GM19025 (cell line): ENCODE data around the gene TBC1D14.

Experiments used
- ATAC-seq: cut with Tn5 transposase; IDR thresholded peaks from one replicate; pipeline ENCODE4 v1.9.1; 2021; ENCODE audit warnings: mild to moderate bottlenecking, low read depth, moderate library complexity; ENCODE audit not compliant: unreplicated experiment

Gene TBC1D14

GRCh38 chr4:6944301-6945051 is 34.9 kb downstream of the TBC1D14 start:
- no peak for ATAC-seq

GRCh38 chr4:6945052-6945409 is 35.4 kb downstream of the TBC1D14 start:
- ATAC-seq, result no peak

DNA sequence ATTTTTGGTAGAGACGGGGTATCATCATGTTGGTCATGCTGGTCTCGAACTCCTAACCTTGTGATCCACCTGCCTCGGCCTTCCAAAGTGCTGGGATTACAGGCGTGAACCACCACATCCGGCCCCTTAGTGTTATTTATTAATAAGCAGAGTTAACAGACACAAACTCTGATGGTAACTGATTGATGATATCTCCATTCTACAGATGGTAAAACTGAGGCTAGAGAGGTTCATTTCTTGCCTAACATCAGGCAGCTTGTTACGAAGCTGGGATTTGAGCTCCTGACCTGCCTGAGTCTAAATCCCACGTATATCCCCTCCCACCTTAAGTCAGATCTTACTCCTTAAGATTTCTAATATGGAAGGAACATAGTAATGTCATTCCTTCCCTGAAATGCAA is 36.9 kb downstream of the TBC1D14 start:
- no peak for ATAC-seq

GRCh38 chr4:6948134-6948460 is 38.5 kb downstream of the TBC1D14 start:
- no peak for ATAC-seq

- no peak for ATAC-seq
Measured at GRCh38 chr4:6951880-6952381, 42.3 kb downstream of the TBC1D14 start.

DNA sequence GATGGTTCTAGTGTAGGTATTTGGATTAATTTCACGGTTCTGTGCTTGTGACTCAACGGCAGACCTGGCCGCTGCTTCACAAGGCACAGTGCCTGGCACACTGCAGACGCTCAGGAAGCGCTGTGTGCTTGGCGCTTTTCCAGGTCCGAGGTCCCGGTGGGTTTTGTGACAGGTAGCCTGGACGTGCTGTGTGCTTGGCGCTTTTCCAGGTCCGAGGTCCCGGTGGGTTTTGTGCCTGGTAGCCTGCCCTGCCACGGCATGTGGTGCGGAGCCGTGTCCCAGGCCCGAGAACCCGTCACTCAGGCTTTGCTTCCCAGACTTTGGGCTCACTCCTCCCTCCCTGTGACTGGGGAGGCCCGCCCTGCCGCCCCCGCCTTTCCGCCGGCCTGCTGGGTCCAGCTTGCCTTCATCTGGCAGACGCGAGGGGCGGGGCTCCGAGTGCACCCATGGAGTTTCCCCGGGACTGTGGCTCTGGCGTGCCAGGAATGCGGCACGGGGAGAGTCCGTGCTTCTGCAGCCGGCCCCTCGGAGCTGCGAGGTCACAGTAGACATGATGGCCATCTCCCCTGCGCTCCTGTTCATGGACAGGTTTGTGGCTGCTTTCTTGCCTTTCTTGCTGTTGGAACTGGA is 44.2 kb downstream of the TBC1D14 start:
- no peak for ATAC-seq

DNA sequence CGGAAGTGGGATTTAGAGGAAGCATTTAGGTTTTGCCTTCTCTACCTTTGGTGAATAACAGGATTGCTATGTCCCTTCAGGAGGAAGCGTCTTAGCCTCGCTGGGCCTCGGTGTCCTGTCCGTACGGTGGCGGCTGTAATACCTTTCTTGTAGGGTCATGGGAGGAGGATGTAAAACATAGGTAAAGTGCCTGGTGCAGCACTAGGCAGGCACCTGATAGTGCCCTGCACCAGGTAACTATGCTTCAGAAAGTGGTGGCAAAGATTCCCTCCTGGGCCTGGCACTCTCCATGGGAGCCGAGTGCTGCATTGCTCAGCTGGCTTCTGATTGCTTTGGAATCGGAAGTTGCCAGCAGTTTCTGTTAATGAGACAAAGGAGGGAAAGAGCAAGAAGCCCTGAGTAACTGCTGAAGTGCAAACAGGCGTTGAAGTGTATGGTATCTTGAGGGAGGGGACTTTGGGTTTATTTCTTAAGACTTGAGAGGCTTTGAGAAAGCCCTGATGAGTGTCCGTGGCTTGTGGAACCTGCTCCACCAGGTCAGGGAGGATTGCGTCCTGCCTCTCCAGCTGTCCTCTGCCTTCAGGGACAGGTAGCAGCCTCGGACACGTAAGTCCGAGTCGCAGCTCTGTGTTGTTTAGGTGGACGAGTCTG is 45.8 kb downstream of the TBC1D14 start:
- no peak for ATAC-seq

GRCh38 chr4:6956087-6956433 is 46.4 kb downstream of the TBC1D14 start:
- ATAC-seq, result no peak

DNA sequence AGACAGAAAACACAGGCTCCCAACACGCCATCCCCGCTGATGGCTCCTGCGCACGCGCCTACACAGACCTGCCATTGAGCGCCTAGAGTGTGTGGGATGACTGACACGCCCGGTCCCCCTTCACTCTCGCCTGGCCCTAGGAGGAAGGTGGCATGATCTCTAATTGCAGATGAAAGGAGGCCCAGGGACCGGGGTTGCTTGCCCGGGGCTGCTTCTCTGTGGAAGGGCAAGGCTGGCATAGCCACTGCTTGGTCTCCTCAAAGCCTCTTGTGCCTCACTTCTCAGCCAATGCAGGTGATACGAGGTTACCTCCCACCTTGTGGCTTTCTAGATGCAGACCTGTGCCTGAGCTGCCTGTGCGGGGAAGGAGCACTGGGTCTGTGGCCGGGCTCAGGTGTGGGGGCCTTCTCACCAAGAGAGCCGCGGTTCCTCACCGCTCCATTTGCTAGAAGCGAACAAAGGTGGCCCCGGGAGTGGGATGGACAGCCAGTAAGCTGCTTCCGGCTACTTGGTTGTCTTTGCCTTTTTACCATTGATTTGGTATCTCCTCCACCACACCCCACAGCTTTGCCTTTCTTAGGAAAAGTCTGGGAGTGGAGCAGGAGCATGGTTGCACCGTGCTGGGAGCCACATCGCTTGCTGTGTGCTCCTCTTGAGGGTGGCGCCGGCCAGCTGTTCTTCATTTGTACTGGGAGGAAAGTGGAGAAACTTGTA is 47.0 kb downstream of the TBC1D14 start:
- no peak for ATAC-seq

GRCh38 chr4:6957148-6957520 is 47.5 kb downstream of the TBC1D14 start:
- ATAC-seq, result no peak

GRCh38 chr4:6957994-6958393 is 48.4 kb downstream of the TBC1D14 start:
- ATAC-seq, result no peak

DNA sequence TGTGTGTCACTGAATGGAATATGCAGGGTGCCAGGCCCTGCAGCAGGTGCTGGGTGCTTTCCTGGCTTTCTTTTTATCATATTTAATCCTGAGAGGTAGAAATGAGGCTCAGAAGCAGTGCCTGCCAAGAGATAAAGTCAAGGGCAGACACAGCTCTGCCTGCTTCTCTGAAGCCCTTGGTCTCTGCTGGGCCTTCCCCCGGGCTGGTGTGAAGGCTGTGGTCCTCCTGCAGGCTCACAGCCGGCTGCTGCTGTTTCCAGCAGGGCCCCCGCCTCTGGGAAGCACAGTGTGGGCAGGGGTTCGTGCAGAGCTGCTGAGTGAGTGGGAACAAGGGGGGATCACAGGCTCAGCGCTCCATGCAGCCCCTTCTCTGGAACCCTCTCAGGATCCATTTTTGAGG is 49.6 kb downstream of the TBC1D14 start:
- ATAC-seq, result no peak

GRCh38 chr4:6960154-6960553 is 50.5 kb downstream of the TBC1D14 start:
- no peak for ATAC-seq

GRCh38 chr4:6960628-6961412 is 51.2 kb downstream of the TBC1D14 start:
- no peak for ATAC-seq

- no peak for ATAC-seq
Measured at GRCh38 chr4:6961496-6962210, 52.0 kb downstream of the TBC1D14 start.

GRCh38 chr4:6962211-6963041 is 52.8 kb downstream of the TBC1D14 start:
- no peak for ATAC-seq

DNA sequence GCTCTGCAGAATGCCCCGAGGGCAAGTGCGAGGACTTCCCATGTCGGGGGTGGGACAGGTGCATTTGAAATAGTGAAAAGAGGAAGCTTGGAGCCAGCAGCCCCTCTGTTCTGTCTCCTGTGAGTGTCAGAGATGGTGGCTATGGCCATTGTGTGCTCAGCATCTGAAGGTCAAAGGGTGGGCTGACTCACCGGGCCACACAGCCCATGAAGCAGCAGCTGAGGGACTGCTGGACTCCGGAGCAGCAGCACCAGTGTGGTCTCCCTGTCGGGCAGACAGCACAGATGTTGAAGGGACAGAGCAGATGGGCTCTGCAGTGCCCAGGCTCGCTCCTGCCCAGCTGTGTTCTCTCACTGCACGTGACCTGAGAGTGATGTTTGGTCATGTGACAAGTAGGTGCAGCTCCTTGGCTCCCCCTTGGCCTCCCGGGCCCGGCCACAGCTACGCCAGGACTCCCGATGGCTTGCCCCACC is 53.5 kb downstream of the TBC1D14 start:
- no peak for ATAC-seq

DNA sequence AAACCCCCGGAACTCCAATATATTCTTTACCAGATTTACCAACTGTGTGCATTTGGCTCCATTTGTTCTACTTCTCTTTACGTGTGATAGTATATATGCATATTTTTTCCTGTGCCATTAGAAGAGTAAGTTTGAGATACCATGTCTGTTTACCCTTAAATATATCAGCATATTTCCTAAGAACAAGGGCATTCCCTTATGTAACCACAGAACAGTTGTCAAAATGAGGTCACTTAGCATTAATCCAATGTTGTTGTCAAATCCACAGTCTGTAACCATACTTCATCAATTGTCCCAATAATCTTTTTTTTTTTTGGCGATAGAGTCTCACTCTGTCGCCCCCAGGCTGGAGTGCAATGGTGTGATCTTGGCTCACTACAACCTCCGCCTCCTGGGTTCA is 55.2 kb downstream of the TBC1D14 start:
- no peak for ATAC-seq

DNA sequence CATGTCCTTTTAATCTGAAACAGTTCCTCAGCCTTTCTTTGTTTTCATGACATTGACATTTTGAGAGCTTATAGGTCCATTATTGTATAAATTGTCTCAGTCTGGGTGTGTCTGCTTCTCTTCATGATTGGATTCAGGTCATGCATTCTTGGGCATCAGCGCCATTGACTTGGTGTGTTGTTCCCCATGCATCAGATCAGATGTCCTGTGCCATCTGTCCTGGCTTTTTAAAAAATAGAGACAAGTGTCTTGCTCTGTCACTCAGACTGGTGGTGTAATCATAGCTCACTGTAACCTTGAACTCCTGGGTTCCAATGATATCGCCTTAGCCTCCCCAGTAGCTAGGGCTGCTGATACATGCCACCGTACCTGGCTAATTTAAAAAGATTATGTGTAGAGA is 55.7 kb downstream of the TBC1D14 start:
- no peak for ATAC-seq
